H9 (cell line): ENCODE measurements around the gene NAPB. TPM values are rescaled to one million over a fixed set of nuclear protein-coding genes. Genes with fewer than 3 reads are reported as not detected.

Experiments used
- DNase-seq: peaks from one replicate; pipeline ENCODE4 v3.0.0-alpha.2; 2017
- H2AFZ ChIP-seq: one replicate; pipeline ENCODE4 v1.6.1; 2013; ENCODE audit warnings: mild to moderate bottlenecking, low read length, control low read depth, moderate library complexity
- H2AK5ac ChIP-seq: 2 replicates; pipeline ENCODE4 v1.6.1; 2013; ENCODE audit warnings: low read length, control low read depth, mixed read lengths; ENCODE audit not compliant: insufficient read length
- H2BK120ac ChIP-seq: one replicate; pipeline ENCODE4 v1.6.1; 2013; ENCODE audit warnings: low read depth, mild to moderate bottlenecking, low read length, control low read depth, inconsistent platforms; ENCODE audit not compliant: poor library complexity, severe bottlenecking
- H2BK12ac ChIP-seq: 2 replicates; pipeline ENCODE4 v1.6.1; 2013; ENCODE audit warnings: low read length, control low read depth, mixed read lengths, low read depth; ENCODE audit not compliant: insufficient read length
- H2BK15ac ChIP-seq: 2 replicates; pipeline ENCODE4 v1.6.1; 2013; ENCODE audit warnings: low read depth, low read length, control low read depth
- H2BK20ac ChIP-seq: one replicate; pipeline ENCODE4 v1.6.1; 2013; ENCODE audit warnings: low read depth, mild to moderate bottlenecking, low read length, control low read depth, inconsistent platforms; ENCODE audit not compliant: poor library complexity, severe bottlenecking
- H2BK5ac ChIP-seq: 2 replicates; pipeline ENCODE4 v1.6.1; 2013; ENCODE audit warnings: low read length, control low read depth, mixed read lengths; ENCODE audit not compliant: insufficient read length
- H3K14ac ChIP-seq: 2 replicates; pipeline ENCODE4 v1.6.1; 2013; ENCODE audit warnings: low read length, control low read depth; ENCODE audit not compliant: insufficient read depth
- H3K18ac ChIP-seq: 2 replicates; pipeline ENCODE4 v1.6.1; 2013; ENCODE audit warnings: low read depth, mild to moderate bottlenecking, mixed read lengths, low read length, control low read depth; ENCODE audit not compliant: insufficient read length
- H3K23ac ChIP-seq: 2 replicates; pipeline ENCODE4 v1.6.1; 2013; ENCODE audit warnings: low read length, control low read depth, mixed read lengths, low read depth; ENCODE audit not compliant: insufficient read length
- H3K23me2 ChIP-seq: 2 replicates; pipeline ENCODE4 v1.6.1; 2013; ENCODE audit warnings: low read depth, mild to moderate bottlenecking, mixed read lengths, low read length, control low read depth; ENCODE audit not compliant: insufficient read length, poor library complexity, severe bottlenecking
- H3K27ac ChIP-seq: 2 replicates; pipeline ENCODE4 v1.5.1; 2013; ENCODE audit warnings: low read length, control low read depth, mixed read lengths, low read depth; ENCODE audit not compliant: insufficient read length
- H3K27me3 ChIP-seq: 2 replicates; pipeline ENCODE4 v1.6.1; 2013; ENCODE audit warnings: low read length, control low read depth, inconsistent platforms; ENCODE audit not compliant: insufficient read depth
- H3K4ac ChIP-seq: 2 replicates; pipeline ENCODE4 v1.6.1; 2013; ENCODE audit warnings: low read depth, mild to moderate bottlenecking, control low read depth, inconsistent platforms, low read length, moderate library complexity
- H3K4me1 ChIP-seq: 2 replicates; pipeline ENCODE4 v1.6.1; 2013; ENCODE audit warnings: low read length, control low read depth, inconsistent platforms; ENCODE audit not compliant: insufficient read depth
- H3K4me2 ChIP-seq: 2 replicates; pipeline ENCODE4 v1.6.1; 2013; ENCODE audit warnings: low read length, control low read depth, mixed read lengths; ENCODE audit not compliant: insufficient read length, insufficient read depth
- H3K56ac ChIP-seq: 2 replicates; pipeline ENCODE4 v1.6.1; 2013; ENCODE audit warnings: low read depth, mild to moderate bottlenecking, mixed read lengths, low read length, control low read depth; ENCODE audit not compliant: insufficient read length
- H3K79me1 ChIP-seq: 2 replicates; pipeline ENCODE4 v1.6.1; 2013; ENCODE audit warnings: low read depth, mild to moderate bottlenecking, moderate library complexity, low read length, control low read depth, inconsistent platforms; ENCODE audit not compliant: insufficient read depth, poor library complexity, severe bottlenecking
- H3K79me2 ChIP-seq: 2 replicates; pipeline ENCODE4 v1.6.1; 2013; ENCODE audit warnings: low read length, control low read depth, inconsistent platforms; ENCODE audit not compliant: insufficient read depth
- H3K9ac ChIP-seq: 2 replicates; pipeline ENCODE4 v1.6.1; 2013; ENCODE audit warnings: low read length, control low read depth, mixed read lengths; ENCODE audit not compliant: insufficient read length; ENCODE audit errors: extremely low read depth
- H3K9me3 ChIP-seq: one replicate; pipeline ENCODE4 v1.6.1; 2013; ENCODE audit warnings: low read depth, low read length, inconsistent platforms; ENCODE audit not compliant: control insufficient read depth
- H3T11ph ChIP-seq: one replicate; pipeline ENCODE4 v1.6.1; 2013; ENCODE audit warnings: mild to moderate bottlenecking, low read length, control low read depth, inconsistent platforms
- H4K20me1 ChIP-seq: one replicate; pipeline ENCODE4 v1.6.1; 2013; ENCODE audit not compliant: control insufficient read depth, insufficient read length, insufficient read depth
- H4K5ac ChIP-seq: 2 replicates; pipeline ENCODE4 v1.6.1; 2013; ENCODE audit warnings: low read depth, mild to moderate bottlenecking, mixed read lengths, low read length, control low read depth; ENCODE audit not compliant: insufficient read length
- H4K8ac ChIP-seq: replicated peaks from 2 replicates; pipeline ENCODE4 v1.6.1; 2013; ENCODE audit warnings: low read length, control low read depth, mixed read lengths, low read depth; ENCODE audit not compliant: insufficient read length
- H4K91ac ChIP-seq: 2 replicates; pipeline ENCODE4 v1.6.1; 2013; ENCODE audit warnings: low read depth, mild to moderate bottlenecking, moderate library complexity, mixed read lengths, low read length, control low read depth; ENCODE audit not compliant: insufficient read length
- H3K27ac Mint-ChIP-seq, 3 experiments: 2 replicates in 2 of 3; 3 replicates in 1 of 3; pipeline ENCODE4 v1.8.0; 2020 to 2021; ENCODE audit warnings: mixed read lengths in 3 of 3, mild to moderate bottlenecking in 1 of 3, moderate library complexity in 1 of 3
- H3K27me3 Mint-ChIP-seq: 2 replicates; pipeline ENCODE4 v1.8.0; 2021; ENCODE audit warnings: low read depth, mild to moderate bottlenecking, moderate library complexity, mixed read lengths
- H3K36me3 Mint-ChIP-seq, 3 experiments: 2 replicates in 2 of 3; 3 replicates in 1 of 3; pipeline ENCODE4 v1.8.0; 2020 to 2021; ENCODE audit warnings: low read depth in 3 of 3, mixed read lengths in 3 of 3; ENCODE audit not compliant: insufficient read depth in 1 of 3
- H3K4me1 Mint-ChIP-seq, 2 experiments: 2 replicates each; pipeline ENCODE4 v1.8.0; 2020; ENCODE audit warnings: mixed read lengths in 2 of 2
- H3K4me3 Mint-ChIP-seq, 2 experiments: 2 replicates in 1 of 2; 3 replicates in 1 of 2; pipeline ENCODE4 v1.8.0; 2020 to 2021; ENCODE audit warnings: mild to moderate bottlenecking in 2 of 2, mixed read lengths in 2 of 2, moderate library complexity in 1 of 2
- H3K9me3 Mint-ChIP-seq, 2 experiments: 2 replicates in 1 of 2; 3 replicates in 1 of 2; pipeline ENCODE4 v1.8.0; 2020; ENCODE audit warnings: mild to moderate bottlenecking in 2 of 2, mixed read lengths in 2 of 2, moderate library complexity in 1 of 2
- CTCF ChIP-seq: fragments of 200-600 bp; sonication (generic); conservative IDR thresholded peaks from 3 replicates; pipeline ENCODE4 v1.8.0; 2021; ENCODE audit warnings: antibody characterized with exemption, mild to moderate bottlenecking
- WGBS: extraction: QIAGEN DNeasy Blood & Tissue Kit; methylation state at CpG from one replicate; pipeline ENCODE4 v1.1.7; 2013; ENCODE audit warnings: missing lambda C conversion rate, low lambda C conversion rate, mixed read lengths; ENCODE audit not compliant: insufficient read length; ENCODE audit errors: extremely low coverage; 5-methylcytosine and 5-hydroxymethylcytosine counted together
- total RNA-seq: library from RNA; stranded (reverse); gene quantifications from 2 replicates; pipeline ENCODE4 v1.2.1, GENCODE V29; 2021

The NAPB gene
- total RNA-seq, 1 experiment from 2014 or later: 10.4 TPM

GRCh38 chr20:23393996-23394775 is 27.1 kb downstream of the NAPB start:
- Histone ChIP-seq H4K91ac (no peak overlapping the region), H4K5ac (no peak overlapping the region), H4K8ac (no peak overlapping the region), H4K20me1 (no peaks in the 10 kb centered on the region), H3K23me2 (no peaks in the 10 kb centered on the region), H3K4me2 (no peak overlapping the region), H2BK20ac (no peak overlapping the region), H3K14ac (no peak overlapping the region), H2BK5ac (no peak overlapping the region), H3K27me3 (no peaks in the 10 kb centered on the region), H2BK15ac (no peak overlapping the region), H2AK5ac (no peak overlapping the region), H3K23ac (no peak overlapping the region), H2AFZ (no peak overlapping the region), H2BK120ac (no peak overlapping the region), H2BK12ac (no peak overlapping the region), H3K56ac (no peak overlapping the region), H3K27ac (no peak overlapping the region), H3K79me2 (no peaks in the 10 kb centered on the region), H3T11ph (no peak overlapping the region), H3K9me3 (no peaks in the 10 kb centered on the region), H3K4me1 (peaks cover 6% of the 10 kb centered on the region; the same call in 1 of the 2 replicates), H3K9ac (no peak overlapping the region), H3K4ac (no peak overlapping the region), H3K79me1 (no peaks in the 10 kb centered on the region), H3K18ac (no peak overlapping the region)
- Mint-ChIP-seq H3K9me3 (no peaks in the 10 kb centered on the region), H3K36me3 (peaks cover 20 to 49% (median 41%) of the 10 kb centered on the region in 3 experiments), H3K4me1 (peaks cover 47 to 49% of the 10 kb centered on the region in 2 experiments), H3K27me3 (no peaks in the 10 kb centered on the region), H3K27ac (peak overlapping the region; percentile 9 to 67 (median 42); a peak in 5 of 7 replicates), H3K4me3 (no peak overlapping the region)
- WGBS: no CpG with 5 or more reads among the region's 4 CpGs
- no peak for TF ChIP-seq CTCF
- no peak for DNase-seq
